ENCODE data around the gene HAP1.
"Not testable (repeated sequence)": the region's sequence is repeated elsewhere in the genome, so short reads cannot be mapped to it uniquely, and the experiment has no call there.

Gene HAP1

GRCh38 chr17:41688641-41689496 lies 45.6 kb downstream of the HAP1 start, which contains the start of gene EIF1:
TSS of gene EIF1 (plus strand) at chr17:41688885. CDS start at chr17:41689039, 154 bp downstream.
- DNase-seq, result peak; percentile 100

- peak; percentile 58 for DNase-seq
Measured at GRCh38 chr17:41687828-41688640, 46.4 kb downstream of the HAP1 start.

GRCh38 chr17:41686281-41686680 lies 48.2 kb downstream of the HAP1 start:
- no peak for DNase-seq

- not testable (repeated sequence) for DNase-seq
Measured at GRCh38 chr17:41685753-41686152, 48.7 kb downstream of the HAP1 start.

GRCh38 chr17:41684035-41684434 lies 50.4 kb downstream of the HAP1 start:
- no peak for DNase-seq

GRCh38 chr17:41683441-41684007 lies 50.9 kb downstream of the HAP1 start:
- DNase-seq, result no peak

- no peak for DNase-seq
Measured at GRCh38 chr17:41682631-41683030, 51.8 kb downstream of the HAP1 start.

- DNase-seq, result no peak
Measured at GRCh38 chr17:41681776-41682175, 52.7 kb downstream of the HAP1 start.

- no peak for DNase-seq
Measured at GRCh38 chr17:41680426-41681040, 53.9 kb downstream of the HAP1 start.

GRCh38 chr17:41679740-41680425 lies 54.6 kb downstream of the HAP1 start:
- DNase-seq, result no peak

GRCh38 chr17:41678907-41679739 lies 55.3 kb downstream of the HAP1 start:
- DNase-seq, result peak; percentile 71

- DNase-seq, result no peak
Measured at GRCh38 chr17:41678411-41678906, 56.0 kb downstream of the HAP1 start.

- no peak for DNase-seq
Measured at GRCh38 chr17:41676058-41676419, 58.4 kb downstream of the HAP1 start.

GRCh38 chr17:41675157-41676057 lies 59.0 kb downstream of the HAP1 start:
- DNase-seq, result not testable (repeated sequence)
